GM23248 (cell line): ENCODE results near the gene CD83.

Experiments used
- EZH2 ChIP-seq: fragments of 200-600 bp; sonication (generic); IDR thresholded peaks from 2 replicates; pipeline ENCODE4 v1.6.1; 2018; ENCODE audit warnings: antibody characterized with exemption, mild to moderate bottlenecking; ENCODE audit not compliant: insufficient read depth, poor library complexity, severe bottlenecking
- EZH2phosphoT487 ChIP-seq: fragments of 200-600 bp; sonication (generic); IDR thresholded peaks from 2 replicates; pipeline ENCODE4 v1.6.1; 2018; ENCODE audit warnings: antibody characterized with exemption, moderate library complexity, mild to moderate bottlenecking, low read depth; ENCODE audit not compliant: insufficient read depth

DNA sequence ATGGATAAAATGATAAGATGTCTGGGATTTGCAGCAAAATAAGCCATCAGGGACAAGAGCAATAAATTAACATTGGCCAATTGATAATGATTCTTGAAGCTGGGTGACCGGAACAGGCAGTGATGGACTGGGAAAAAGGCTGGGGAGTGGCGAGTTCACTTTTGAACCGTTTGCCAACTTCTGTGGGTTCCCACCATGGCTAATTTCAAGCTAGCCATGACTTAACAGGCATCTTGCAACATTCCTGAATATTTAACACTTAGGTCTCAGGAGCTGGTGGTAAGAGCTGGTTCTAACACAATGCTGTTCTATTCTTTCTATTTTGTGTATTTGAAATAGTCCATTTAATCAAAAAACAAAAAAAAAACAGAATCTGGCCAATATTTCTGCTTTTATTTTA lies 37.6 kb upstream of the CD83 start:
- TF ChIP-seq EZH2 (no peak), EZH2phosphoT487 (no peak)
